Measurements from ENCODE around the gene CORO2A.
A peak's percentile ranks its signal among the peaks of the same experiment; 100 is the strongest.

CORO2A gene

GRCh38 chr9:98105006-98105405 lies 87.4 kb downstream of the CORO2A start:
- Histone ChIP-seq H3K9ac (ENCODE audit: low read length) (peak overlapping the region; percentile 47; the same call in 1 of the 2 replicates), H3K27me3 (ENCODE audit: insufficient read depth, low read length) (no peaks in the 10 kb centered on the region), H3K9me3 (ENCODE audit: low read length) (no peaks in the 10 kb centered on the region), H2AFZ (ENCODE audit: low read length) (no peak overlapping the region), H3K79me2 (ENCODE audit: insufficient read depth, low read length) (no peaks in the 10 kb centered on the region), H3K27ac (ENCODE audit: low read depth, low read length, poor library complexity, severe bottlenecking) (peak overlapping the region; percentile 93), H3F3A (ENCODE audit: insufficient read depth, low read length) (peaks cover 12% of the 10 kb centered on the region; the same call in 1 of the 2 replicates), H3K4me1 (ENCODE audit: insufficient read depth, low read length, severe bottlenecking) (peaks cover 77% of the 10 kb centered on the region), H4K20me1 (ENCODE audit: insufficient read depth, low read length) (no peaks in the 10 kb centered on the region), H3K4me3 (ENCODE audit: low read depth, low read length, poor library complexity, severe bottlenecking) (no peak overlapping the region), H3K9me2 (ENCODE audit: low read depth, low read length) (no peaks in the 10 kb centered on the region), H3K4me2 (ENCODE audit: low read length) (peak overlapping the region; percentile 30; the same call in 1 of the 2 replicates), H3K36me3 (ENCODE audit: insufficient read depth, low read length) (no peaks in the 10 kb centered on the region)
- TF ChIP-seq, protein P1, sequence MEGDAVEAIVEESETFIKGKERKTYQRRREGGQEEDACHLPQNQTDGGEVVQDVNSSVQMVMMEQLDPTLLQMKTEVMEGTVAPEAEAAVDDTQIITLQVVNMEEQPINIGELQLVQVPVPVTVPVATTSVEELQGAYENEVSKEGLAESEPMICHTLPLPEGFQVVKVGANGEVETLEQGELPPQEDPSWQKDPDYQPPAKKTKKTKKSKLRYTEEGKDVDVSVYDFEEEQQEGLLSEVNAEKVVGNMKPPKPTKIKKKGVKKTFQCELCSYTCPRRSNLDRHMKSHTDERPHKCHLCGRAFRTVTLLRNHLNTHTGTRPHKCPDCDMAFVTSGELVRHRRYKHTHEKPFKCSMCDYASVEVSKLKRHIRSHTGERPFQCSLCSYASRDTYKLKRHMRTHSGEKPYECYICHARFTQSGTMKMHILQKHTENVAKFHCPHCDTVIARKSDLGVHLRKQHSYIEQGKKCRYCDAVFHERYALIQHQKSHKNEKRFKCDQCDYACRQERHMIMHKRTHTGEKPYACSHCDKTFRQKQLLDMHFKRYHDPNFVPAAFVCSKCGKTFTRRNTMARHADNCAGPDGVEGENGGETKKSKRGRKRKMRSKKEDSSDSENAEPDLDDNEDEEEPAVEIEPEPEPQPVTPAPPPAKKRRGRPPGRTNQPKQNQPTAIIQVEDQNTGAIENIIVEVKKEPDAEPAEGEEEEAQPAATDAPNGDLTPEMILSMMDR (IDR thresholded peaks at IDR 0.05; ENCODE audit: low read length): no peak
- TF ChIP-seq EZH2 (IDR thresholded peaks at IDR 0.05; ENCODE audit: borderline replicate concordance, low read length): no peak

- peak overlapping the region; percentile 30 for H3K4me2 ChIP-seq (ENCODE audit: low read length)
- H3K9ac ChIP-seq (ENCODE audit: low read length): peak overlapping the region; percentile 47; the same call in 1 of the 2 replicates
- no peaks in the 10 kb centered on the region for H3K79me2 ChIP-seq (ENCODE audit: insufficient read depth, low read length)
- TF ChIP-seq, protein P1 (IDR thresholded peaks at IDR 0.05; ENCODE audit: low read length): no peak; the same call in 1 of the 2 replicates
- no peaks in the 10 kb centered on the region for H3K9me3 ChIP-seq (ENCODE audit: low read length)
- peak overlapping the region; percentile 93 for H3K27ac ChIP-seq (ENCODE audit: low read depth, low read length, poor library complexity, severe bottlenecking)
- H3F3A ChIP-seq (ENCODE audit: insufficient read depth, low read length): peaks cover 12% of the 10 kb centered on the region; the same call in 1 of the 2 replicates
- no peaks in the 10 kb centered on the region for H3K36me3 ChIP-seq (ENCODE audit: insufficient read depth, low read length)
- no peak overlapping the region for H2AFZ ChIP-seq (ENCODE audit: low read length)
- H3K4me3 ChIP-seq (ENCODE audit: low read depth, low read length, poor library complexity, severe bottlenecking): no peak overlapping the region
- no peaks in the 10 kb centered on the region for H3K9me2 ChIP-seq (ENCODE audit: low read depth, low read length)
- no peaks in the 10 kb centered on the region for H3K27me3 ChIP-seq (ENCODE audit: insufficient read depth, low read length)
- no peaks in the 10 kb centered on the region for H4K20me1 ChIP-seq (ENCODE audit: insufficient read depth, low read length)
- H3K4me1 ChIP-seq (ENCODE audit: insufficient read depth, low read length, severe bottlenecking): peaks cover 82% of the 10 kb centered on the region
These were observed 88.0 kb downstream of the CORO2A start for GRCh38 chr9:98104445-98104881.

DNA sequence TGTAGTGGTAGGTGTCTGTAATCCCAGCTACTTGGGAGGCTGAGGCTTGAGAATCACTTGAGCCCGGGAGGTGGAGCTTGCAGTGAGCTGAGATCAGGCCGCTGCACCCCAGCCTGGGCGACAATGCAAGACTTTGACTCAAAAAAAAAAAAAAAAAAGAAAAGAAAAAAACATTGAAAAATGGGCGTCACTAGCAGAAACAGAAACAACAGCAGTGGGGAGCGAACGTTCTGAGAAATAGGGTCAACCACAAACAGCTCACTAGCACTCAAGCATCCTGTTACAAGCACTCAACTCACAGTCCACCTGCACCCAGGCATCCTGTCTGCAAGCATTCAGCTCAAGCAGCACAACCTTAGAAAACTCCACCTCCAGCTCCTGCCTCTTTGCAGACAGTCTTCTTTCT lies 90.6 kb downstream of the CORO2A start:
- peak overlapping the region; percentile 46 for H3K4me3 ChIP-seq (ENCODE audit: low read depth, low read length, poor library complexity, severe bottlenecking)
- H3K27ac ChIP-seq (ENCODE audit: low read depth, low read length, poor library complexity, severe bottlenecking): peak overlapping the region; percentile 93
- no peaks in the 10 kb centered on the region for H3K9me3 ChIP-seq (ENCODE audit: low read length)
- no peak overlapping the region for H2AFZ ChIP-seq (ENCODE audit: low read length)
- TF ChIP-seq, protein P1 (IDR thresholded peaks at IDR 0.05; ENCODE audit: low read length): no peak
- TF ChIP-seq EZH2 (IDR thresholded peaks at IDR 0.05; ENCODE audit: borderline replicate concordance, low read length): no peak
- peaks cover 12% of the 10 kb centered on the region; the same call in 1 of the 2 replicates for H3F3A ChIP-seq (ENCODE audit: insufficient read depth, low read length)
- peak overlapping the region; percentile 80 for H3K4me2 ChIP-seq (ENCODE audit: low read length)
- H3K79me2 ChIP-seq (ENCODE audit: insufficient read depth, low read length): no peaks in the 10 kb centered on the region
- no peaks in the 10 kb centered on the region for H3K36me3 ChIP-seq (ENCODE audit: insufficient read depth, low read length)
- H3K9me2 ChIP-seq (ENCODE audit: low read depth, low read length): no peaks in the 10 kb centered on the region
- H3K9ac ChIP-seq (ENCODE audit: low read length): peak overlapping the region; percentile 50; the same call in 1 of the 2 replicates
- H4K20me1 ChIP-seq (ENCODE audit: insufficient read depth, low read length): no peaks in the 10 kb centered on the region
- H3K27me3 ChIP-seq (ENCODE audit: insufficient read depth, low read length): no peaks in the 10 kb centered on the region
- peaks cover 79% of the 10 kb centered on the region for H3K4me1 ChIP-seq (ENCODE audit: insufficient read depth, low read length, severe bottlenecking)
